ENCODE measurements around the gene RPS27A.

GRCh38 chr2:55235724-55236538 lies 3.4 kb downstream of the RPS27A start:
- TF ChIP-seq CTCF (IDR thresholded peaks at IDR 0.05) (no peak), POLR2A (IDR thresholded peaks at IDR 0.05) (no peak)
